ACC112 (cell line): ENCODE results near the gene FAIM2.

Source experiments
- H2AFZ ChIP-seq: fragments of 200-600 bp; sonication (generic); one replicate; pipeline ENCODE4 v1.6.0; 2017; ENCODE audit warnings: antibody characterized with exemption, low read length; ENCODE audit not compliant: unreplicated experiment
- H3K27ac ChIP-seq: fragments of 200-600 bp; sonication (generic); 2 replicates; pipeline ENCODE4 v1.5.1; 2014; ENCODE audit warnings: low read depth, mild to moderate bottlenecking, antibody characterized with exemption, low read length, moderate library complexity
- H3K27me3 ChIP-seq: fragments of 200-600 bp; sonication (generic); 2 replicates; pipeline ENCODE4 v1.6.1; 2014; ENCODE audit warnings: mild to moderate bottlenecking, antibody characterized with exemption, low read length, moderate library complexity, mixed read lengths; ENCODE audit not compliant: insufficient read depth
- H3K36me3 ChIP-seq: fragments of 200-600 bp; sonication (generic); 2 replicates; pipeline ENCODE4 v1.6.1; 2016; ENCODE audit warnings: mild to moderate bottlenecking, antibody characterized with exemption, low read length, moderate library complexity, mixed read lengths; ENCODE audit not compliant: insufficient read depth
- H3K4me1 ChIP-seq: fragments of 200-600 bp; sonication (generic); one replicate; pipeline ENCODE4 v1.6.1; 2016; ENCODE audit warnings: low read length, mixed read lengths; ENCODE audit not compliant: insufficient read depth, unreplicated experiment, control insufficient read depth
- H3K4me3 ChIP-seq: fragments of 200-600 bp; sonication (generic); 2 replicates; pipeline ENCODE4 v1.5.1; 2014; ENCODE audit warnings: mild to moderate bottlenecking, low read depth, low read length
- H3K79me2 ChIP-seq: fragments of 200-600 bp; sonication (generic); one replicate; pipeline ENCODE4 v1.6.0; 2016; ENCODE audit warnings: low read length; ENCODE audit not compliant: control insufficient read depth, unreplicated experiment, insufficient read depth

Gene FAIM2

DNA sequence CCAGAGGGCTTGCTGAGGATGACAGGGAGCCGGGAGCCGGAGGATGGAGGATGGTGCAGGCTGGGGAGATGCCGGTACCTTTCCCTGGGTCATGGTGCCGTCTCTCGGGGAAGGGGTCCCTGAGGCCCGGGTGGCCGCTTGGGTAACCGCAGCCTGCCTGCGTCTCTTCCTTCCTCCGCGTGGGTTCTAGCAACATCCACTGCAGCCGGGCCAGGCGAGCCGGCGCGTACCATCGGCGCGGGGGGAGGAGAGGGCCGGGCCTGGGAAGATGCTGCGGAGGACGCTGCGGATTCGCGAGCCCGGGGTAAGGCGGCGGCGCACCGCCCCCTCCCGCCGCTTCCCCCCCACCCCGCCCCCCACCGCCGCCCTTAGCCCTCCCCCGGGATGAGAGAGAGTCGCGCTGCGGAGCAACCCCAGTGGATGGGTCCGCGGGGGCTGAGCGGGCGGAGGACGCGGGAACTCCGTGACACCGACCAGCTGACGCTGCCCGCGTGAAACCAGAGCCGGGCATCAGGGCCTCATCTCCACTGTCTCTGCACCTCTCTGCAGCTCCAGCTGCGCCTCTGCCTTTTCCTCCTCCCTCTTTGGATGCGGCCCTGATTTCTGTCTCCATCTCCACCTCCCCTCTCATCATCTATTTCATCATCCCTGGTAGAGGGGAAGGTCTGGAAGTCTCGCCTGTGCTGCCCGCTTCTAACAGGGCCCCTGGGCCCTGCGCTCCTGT, at the start of gene FAIM2:
Gene FAIM2, minus strand, starts transcription at position 201 of the 724 bp plus-strand sequence. Its CDS starts 108 bp downstream, at position 93.
- H2AFZ ChIP-seq, result peak within 1 kb of the TSS; percentile 80
- H3K36me3 ChIP-seq, result no peaks in the 10 kb centered on the region
- no peak within 1 kb of the TSS for H3K27ac ChIP-seq
- H3K27me3 ChIP-seq, result no peaks in the 10 kb centered on the region
- peak within 1 kb of the TSS; percentile 73 for H3K4me3 ChIP-seq
- H3K4me1 ChIP-seq, result peaks cover 7% of the 10 kb centered on the region
- H3K79me2 ChIP-seq, result no peaks in the 10 kb centered on the region

DNA sequence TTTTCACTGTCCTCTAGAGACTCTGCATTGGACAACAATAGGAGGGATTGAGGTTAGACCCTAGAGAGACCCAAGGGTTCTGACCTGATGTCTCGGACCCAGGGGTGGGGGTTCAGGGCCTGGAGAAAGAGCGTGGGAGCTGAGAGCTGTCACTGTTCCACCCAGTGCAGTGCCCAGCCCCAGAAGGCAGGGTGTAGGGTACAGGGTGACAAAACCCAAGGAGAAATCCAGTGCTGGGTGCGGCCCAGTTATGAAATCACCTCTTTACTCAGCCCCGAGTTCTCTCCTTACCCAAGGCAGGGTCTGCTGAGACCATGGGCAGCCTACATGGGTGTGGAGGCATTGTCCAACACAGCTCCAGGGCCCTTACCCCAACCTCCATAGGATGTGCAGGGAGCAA, 49.5 kb upstream of the FAIM2 start:
- Histone ChIP-seq H3K27me3 (no peaks in the 10 kb centered on the region), H2AFZ (no peak overlapping the region), H3K4me1 (no peaks in the 10 kb centered on the region), H3K36me3 (no peaks in the 10 kb centered on the region), H3K27ac (no peak overlapping the region), H3K79me2 (no peaks in the 10 kb centered on the region), H3K4me3 (no peak overlapping the region)

DNA sequence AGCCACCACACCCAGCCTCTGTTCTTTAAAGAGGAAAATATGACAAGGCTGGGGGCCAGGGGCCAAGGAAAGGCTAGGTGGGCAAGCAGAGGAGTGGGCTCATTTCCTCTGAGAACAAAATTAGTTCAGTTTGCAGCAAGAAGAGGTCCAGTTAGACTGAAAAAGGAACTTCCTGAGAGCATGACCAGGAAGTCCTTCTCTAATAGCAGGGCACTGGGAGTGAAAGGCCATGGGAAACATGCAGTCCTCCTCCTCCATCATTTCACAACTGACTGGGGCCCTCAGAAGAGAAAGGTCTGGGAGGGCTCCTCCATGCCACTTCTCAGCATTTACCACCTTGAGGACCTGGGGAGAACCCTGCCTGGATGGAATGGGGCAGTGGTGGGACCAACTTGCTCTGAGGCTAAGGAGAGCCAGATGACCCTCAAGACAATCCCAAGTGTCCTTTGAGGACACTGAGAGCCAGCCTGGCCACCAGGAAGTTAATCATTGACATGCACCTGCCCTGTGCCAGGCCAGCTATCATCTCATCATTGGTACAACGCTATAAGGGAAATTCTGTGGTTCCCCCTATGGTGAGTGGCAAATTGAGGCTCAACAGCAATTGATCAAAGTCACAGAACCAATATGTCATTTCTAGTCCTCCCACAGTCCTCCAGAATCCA, 48.8 kb upstream of the FAIM2 start:
- no peaks in the 10 kb centered on the region for H3K27me3 ChIP-seq
- H3K27ac ChIP-seq, result no peak overlapping the region
- no peak overlapping the region for H3K4me3 ChIP-seq
- no peaks in the 10 kb centered on the region for H3K79me2 ChIP-seq
- H2AFZ ChIP-seq, result no peak overlapping the region
- no peaks in the 10 kb centered on the region for H3K4me1 ChIP-seq
- no peaks in the 10 kb centered on the region for H3K36me3 ChIP-seq

DNA sequence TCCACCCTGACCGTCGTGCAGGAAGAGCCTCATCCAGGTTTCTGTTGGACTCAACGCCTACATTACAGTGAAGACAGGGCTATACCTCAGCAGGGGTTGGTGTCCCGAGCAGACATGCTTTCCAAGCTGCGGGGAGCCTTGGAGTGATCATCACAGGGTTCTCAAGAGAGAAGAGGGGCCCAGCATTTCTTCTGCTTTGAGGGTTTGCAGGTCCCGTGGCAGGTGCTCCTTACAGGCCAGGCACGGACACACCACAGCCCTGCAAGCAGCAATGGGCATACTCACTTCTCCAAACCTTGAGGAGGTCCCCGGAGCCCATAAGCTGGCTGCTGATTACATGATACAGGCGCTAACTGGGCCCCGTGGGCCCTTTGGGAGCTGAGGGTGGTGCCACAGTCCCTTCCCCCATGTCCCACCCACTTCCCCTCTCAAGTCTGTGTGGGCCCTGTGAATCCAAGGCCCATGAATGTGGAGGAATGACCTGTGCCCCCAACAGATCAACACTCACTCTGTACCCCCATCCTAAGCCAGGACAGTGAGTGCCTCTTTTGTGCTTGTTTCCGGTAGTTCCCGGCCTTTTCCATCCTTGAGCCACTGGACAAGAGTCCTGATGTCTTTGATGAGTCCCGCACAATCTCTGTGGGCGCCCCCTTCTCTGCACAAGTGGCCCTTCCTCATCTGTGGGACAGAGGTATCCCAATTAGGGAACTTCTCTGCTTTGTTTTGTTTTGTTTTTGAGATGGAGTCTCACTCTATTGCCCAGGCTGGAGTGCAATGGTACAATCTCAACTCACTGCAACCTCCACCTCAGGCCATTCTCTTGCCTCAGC, 47.9 kb upstream of the FAIM2 start:
- no peaks in the 10 kb centered on the region for H3K36me3 ChIP-seq
- no peak overlapping the region for H2AFZ ChIP-seq
- no peak overlapping the region for H3K4me3 ChIP-seq
- no peaks in the 10 kb centered on the region for H3K4me1 ChIP-seq
- H3K27me3 ChIP-seq, result no peaks in the 10 kb centered on the region
- no peaks in the 10 kb centered on the region for H3K79me2 ChIP-seq
- H3K27ac ChIP-seq, result no peak overlapping the region

DNA sequence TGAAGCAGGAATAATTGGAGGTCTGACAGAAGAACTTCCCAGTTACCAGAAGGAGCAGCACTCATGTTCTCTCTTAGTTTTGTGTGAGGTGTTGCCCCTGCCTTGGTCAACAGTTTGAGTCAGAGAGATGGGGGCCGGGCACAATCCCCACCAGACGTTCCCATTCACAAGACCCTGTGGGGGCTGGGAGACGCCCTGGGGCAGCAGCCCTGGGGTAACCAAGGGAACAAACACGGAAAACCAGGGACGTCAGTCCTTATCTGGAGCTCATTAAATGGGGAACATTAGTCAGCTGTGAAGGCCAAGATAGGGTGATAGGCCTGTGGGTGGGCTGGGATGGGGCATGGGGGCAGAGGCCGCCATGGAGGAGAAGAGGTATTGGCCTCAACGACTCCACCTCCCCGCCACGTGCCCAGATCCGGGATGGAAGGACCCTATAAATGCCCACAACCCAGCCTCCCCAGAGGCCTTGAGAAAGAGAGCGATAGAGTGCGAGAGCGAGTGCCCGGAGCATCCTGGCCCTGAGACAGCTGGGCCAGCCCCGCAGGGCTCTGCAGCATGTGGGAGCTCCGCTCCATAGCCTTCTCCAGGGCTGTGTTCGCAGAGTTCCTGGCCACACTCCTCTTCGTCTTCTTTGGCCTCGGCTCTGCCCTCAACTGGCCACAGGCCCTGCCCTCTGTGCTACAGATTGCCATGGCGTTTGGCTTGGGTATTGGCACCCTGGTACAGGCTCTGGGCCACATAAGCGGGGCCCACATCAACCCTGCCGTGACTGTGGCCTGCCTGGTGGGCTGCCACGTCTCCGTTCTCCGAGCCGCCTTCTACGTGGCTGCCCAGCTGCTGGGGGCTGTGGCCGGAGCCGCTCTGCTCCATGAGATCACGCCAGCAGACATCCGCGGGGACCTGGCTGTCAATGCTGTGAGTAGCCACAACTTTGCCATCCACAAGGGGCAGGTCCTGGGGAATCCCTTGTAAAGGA, 46.9 kb upstream of the FAIM2 start, which contains the start of gene AQP2:
Gene AQP2, plus strand, starts transcription at position 465 of the 979 bp plus-strand sequence. Its CDS starts 94 bp downstream, at position 559.
- Histone ChIP-seq H3K27me3 (no peaks in the 10 kb centered on the region), H3K79me2 (no peaks in the 10 kb centered on the region), H3K4me1 (peaks cover 4% of the 10 kb centered on the region), H3K36me3 (no peaks in the 10 kb centered on the region), H2AFZ (no peak within 1 kb of the TSS), H3K27ac (no peak within 1 kb of the TSS), H3K4me3 (no peak within 1 kb of the TSS)

DNA sequence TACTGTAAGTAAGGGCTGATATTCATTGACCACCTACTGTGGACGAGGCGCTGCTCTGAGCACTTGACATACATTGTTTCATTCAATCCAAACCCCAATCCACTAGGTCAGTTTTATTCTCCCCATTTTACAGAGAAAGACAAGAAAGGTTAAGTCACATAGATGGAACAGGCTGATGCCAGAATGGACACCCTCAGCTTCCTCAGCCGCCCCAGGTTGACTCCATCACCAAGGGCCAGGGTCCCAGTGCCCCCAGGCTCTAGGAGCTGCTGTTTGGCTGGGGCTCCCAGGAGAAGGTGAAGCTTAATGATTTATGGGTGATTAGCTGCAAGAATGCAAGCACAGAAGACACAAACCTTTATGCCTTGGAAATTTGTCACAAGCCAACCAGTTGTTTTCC, 46.2 kb upstream of the FAIM2 start:
- H3K27me3 ChIP-seq, result no peaks in the 10 kb centered on the region
- no peak overlapping the region for H3K4me3 ChIP-seq
- H3K4me1 ChIP-seq, result peaks cover 9% of the 10 kb centered on the region
- H3K27ac ChIP-seq, result no peak overlapping the region
- no peaks in the 10 kb centered on the region for H3K79me2 ChIP-seq
- H2AFZ ChIP-seq, result no peak overlapping the region
- no peaks in the 10 kb centered on the region for H3K36me3 ChIP-seq

DNA sequence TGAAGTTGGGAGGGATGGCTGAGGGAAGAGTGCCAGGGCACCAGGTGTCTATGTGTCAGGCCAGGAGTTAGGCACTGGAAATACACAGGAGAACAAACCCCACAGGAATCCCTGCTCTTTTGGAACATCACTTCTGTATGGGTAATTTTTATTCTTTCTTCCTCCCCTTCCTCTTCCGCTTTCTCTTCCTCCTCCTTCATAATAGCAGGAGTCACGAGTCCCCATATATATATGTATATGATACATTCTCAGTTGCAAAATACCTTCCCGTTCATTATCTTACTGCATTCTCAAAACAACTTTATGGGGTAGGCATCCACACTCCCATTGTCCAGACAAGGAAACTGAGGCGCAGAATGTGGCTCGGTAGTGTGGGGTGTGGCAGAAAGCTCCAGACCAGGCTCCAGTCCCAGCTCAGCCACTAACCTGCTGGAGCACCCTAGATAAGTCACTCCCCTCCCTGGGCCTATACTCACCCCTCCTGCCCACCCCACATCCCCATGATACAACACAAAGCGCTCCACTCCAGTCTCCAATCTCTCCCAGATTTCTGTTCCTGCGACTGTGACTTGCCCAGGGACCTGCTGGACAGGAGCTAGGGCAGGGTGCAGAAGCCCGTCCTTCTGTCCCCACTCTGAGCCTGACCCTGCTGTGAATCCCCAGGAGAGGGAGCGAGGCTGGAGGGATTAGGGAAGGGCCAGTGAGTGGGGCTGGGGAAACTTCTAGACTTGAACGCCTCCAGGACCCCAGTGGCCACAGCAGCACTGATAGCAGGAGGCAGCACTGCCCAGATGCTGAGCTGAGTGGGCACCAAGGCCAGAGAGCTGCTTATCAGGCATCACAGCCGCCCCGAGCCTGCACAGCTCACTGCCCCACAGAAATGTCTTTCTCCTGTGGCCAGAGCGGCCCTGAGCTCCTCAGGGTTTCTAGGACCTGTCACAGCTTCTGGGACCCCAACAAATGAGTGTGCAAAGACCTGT, 45.5 kb upstream of the FAIM2 start:
- Histone ChIP-seq H3K36me3 (no peaks in the 10 kb centered on the region), H3K27me3 (no peaks in the 10 kb centered on the region), H3K4me1 (peaks cover 10% of the 10 kb centered on the region), H3K79me2 (no peaks in the 10 kb centered on the region), H3K4me3 (no peak overlapping the region), H3K27ac (no peak overlapping the region), H2AFZ (no peak overlapping the region)

DNA sequence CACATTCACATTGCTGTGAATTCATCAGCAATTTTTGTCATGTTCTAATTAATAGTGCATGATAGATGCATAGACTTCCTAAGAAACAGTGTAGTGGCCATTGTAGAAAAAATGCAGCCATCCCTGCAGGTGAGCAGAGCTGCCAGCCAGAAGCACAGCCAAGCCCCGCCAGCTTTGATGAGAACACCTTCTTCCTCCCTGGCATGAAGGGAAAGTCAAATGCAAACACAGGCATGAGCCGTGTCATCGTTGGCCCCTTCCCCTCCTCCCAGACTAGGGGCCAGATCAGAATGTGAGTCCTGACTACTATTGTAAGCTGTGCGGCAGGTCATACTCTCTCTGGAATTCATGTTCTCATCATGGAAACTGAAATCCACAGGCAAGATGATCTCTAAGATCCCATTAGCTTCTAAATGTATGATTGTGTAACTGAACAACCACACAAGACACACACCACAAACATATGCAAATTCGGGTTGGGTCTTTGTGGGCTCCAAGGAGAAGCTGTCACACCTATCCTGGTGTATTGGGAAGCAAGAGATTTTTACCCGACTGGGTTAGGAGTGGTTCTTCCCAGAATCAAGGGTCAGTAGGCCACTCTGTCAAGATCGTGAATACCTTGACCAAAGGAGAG, 44.0 kb upstream of the FAIM2 start:
- Histone ChIP-seq H3K27me3 (no peaks in the 10 kb centered on the region), H3K36me3 (no peaks in the 10 kb centered on the region), H2AFZ (no peak overlapping the region), H3K4me1 (peaks cover 10% of the 10 kb centered on the region), H3K79me2 (no peaks in the 10 kb centered on the region), H3K27ac (no peak overlapping the region), H3K4me3 (no peak overlapping the region)

DNA sequence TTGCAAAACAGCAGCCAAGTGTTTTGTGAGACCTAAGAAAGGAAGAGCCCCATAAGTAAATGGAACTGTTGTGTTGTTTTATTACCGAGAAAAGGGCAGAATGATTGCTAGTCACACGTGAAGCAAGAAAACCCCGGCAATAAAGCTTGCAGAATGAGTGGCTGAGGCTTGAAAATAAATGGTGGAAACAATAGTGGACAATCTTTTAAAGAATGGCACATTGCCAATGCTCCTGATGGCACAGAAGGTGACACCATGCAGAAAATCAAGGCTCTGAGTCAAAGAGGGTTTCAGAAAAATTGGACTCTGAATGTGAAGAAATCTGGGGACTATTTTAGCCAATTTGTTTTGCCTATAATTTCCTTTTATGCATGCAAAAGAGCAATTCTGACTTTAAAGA, 42.8 kb upstream of the FAIM2 start:
- Histone ChIP-seq H3K4me1 (peaks cover 10% of the 10 kb centered on the region), H3K4me3 (no peak overlapping the region), H3K79me2 (no peaks in the 10 kb centered on the region), H3K36me3 (no peaks in the 10 kb centered on the region), H3K27ac (no peak overlapping the region), H2AFZ (peak overlapping the region; percentile 61), H3K27me3 (no peaks in the 10 kb centered on the region)
